GM21723 (cell line): ENCODE data around the gene ARHGEF5.

Source experiments
- ATAC-seq: cut with Tn5 transposase; IDR thresholded peaks from one replicate; pipeline ENCODE4 v1.9.1; 2021; ENCODE audit warnings: mild to moderate bottlenecking, moderate library complexity; ENCODE audit not compliant: unreplicated experiment

Gene ARHGEF5

GRCh38 chr7:144379776-144380384 lies 24.7 kb downstream of the ARHGEF5 start:
- no peak for ATAC-seq

DNA sequence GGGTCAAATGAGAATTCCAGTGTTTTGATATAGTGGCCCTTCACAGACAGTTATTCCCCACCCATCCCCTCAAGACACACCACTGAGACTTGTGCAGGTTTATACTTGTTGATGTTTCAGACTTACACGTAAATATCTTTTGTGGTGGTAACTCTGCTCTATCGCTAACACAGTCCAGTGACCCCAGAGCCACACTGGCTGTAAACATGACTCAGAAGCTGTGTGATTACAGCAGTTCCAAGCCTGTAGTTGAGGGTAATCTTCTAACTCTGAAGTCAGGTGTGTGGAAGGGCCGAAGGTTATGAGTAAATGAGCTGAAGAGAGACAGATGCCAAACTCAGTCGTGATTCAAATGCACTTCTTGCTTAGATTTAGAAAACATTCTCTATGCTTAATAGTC lies 28.9 kb downstream of the ARHGEF5 start:
- ATAC-seq, result peak; percentile 90

DNA sequence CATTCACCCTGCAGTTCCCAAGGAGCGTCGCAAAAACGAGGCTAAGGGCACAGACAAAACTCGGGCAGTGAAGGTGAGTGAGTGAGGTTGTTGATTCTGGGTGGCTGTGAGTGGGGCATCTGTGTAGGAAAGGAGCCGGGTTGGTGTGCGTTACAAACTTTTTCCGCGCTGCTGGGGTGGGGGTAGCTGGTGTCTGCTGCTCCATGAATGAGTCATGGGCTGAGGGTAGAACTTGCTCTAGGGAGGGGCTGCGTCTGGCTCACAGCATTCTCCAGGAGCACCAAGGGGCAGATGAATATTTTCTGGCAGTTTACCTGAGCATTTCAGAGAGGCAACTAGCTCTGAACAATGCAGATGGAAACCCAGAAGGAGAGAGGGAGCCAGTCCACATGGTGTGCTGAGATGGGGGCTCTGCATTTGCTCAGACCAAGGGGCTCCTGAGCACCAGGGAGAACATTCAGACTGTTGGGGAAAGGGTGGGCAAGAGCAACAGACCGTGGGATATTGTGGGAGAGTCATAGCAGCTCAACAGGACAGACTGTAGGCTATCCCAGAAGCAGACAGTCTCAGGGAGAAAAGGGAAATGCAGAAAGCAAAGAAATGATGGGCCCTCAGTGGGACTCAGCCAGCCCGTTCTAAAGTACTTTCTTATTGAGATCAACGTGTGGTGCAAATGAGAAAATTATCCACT lies 29.5 kb downstream of the ARHGEF5 start:
- ATAC-seq, result no peak

DNA sequence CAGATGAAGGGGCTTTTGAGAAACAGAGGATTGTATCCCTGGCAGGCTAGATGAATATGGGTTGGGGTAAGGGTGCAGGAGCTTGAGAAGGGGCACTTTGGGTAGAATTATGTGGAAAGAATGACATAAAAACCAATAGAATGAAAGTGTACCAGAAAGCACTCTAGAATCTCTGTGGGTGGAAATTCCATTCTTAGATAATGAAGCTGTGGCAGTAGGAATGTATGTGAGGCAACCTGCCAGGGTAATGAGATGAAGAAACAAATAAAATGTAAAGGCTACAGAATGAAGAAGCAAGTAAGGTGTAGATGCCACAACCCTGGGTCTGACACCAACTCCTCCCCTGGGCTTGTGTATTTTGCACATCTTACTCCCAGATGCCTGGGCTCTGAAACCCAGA lies 31.5 kb downstream of the ARHGEF5 start:
- ATAC-seq, result no peak

DNA sequence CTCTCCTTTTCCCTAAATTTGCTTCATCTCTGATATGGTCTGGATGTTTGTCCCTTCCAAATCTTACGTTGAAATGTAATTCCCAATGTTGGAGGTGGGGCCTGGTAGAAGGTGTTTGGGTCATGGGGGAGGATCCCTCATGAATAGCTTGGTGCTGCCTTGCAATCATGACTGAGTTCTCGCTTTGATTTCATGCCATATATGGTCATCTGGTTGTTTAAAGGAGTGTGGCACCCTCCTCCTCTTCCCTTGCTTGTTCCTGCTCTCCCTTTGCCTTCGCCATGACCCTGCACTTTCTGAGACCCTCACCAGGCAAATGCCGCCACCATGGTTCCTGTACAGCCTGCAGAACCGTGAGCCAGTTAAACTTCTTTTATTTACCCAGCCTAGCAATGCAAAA lies 33.7 kb downstream of the ARHGEF5 start:
- no peak for ATAC-seq

- no peak for ATAC-seq
Measured at GRCh38 chr7:144390481-144390880, 35.3 kb downstream of the ARHGEF5 start.

DNA sequence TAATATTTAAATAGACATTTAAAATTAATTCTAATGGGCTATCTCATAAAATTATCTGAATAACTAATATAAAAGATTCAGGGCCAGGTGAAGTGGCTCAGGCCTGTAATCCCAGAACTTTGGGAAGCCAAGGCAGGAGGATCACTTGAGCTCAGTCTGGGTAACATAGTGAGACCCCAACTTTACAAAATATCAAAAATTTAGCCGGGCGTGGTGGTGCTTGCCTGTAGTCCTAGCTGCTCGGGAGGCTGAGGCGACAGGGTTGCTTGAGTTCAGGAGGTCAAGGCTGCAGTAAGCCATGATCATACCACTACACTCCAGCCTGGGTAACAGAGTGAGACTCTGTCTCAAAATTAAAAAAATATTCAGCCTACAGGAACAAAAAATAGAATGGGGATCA lies 35.8 kb downstream of the ARHGEF5 start:
- ATAC-seq, result no peak

GRCh38 chr7:144391823-144392255 lies 36.6 kb downstream of the ARHGEF5 start:
- peak; percentile 85 for ATAC-seq

- no peak for ATAC-seq
Measured at GRCh38 chr7:144397086-144397485, 41.9 kb downstream of the ARHGEF5 start.

GRCh38 chr7:144398291-144398690 lies 43.1 kb downstream of the ARHGEF5 start:
- ATAC-seq, result no peak

DNA sequence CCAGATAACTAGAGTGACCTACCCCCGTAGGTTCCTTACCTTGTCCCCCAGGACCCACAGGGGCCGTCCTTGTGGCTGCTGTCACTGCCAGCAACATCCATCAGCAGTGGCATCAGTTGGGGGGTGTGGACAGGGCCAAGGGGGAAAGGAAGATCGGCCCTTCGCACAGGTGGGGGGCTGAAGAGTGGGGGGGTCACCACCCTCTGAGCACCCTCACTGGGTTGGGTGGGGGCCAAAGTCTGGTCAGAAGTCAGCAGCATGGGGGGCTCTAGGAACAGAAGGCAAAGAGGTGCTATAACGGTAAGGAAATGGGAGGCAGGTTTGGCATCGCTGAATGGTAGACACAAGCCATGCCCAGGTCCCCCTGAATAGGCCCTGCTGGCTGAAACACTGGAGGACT lies 43.7 kb downstream of the ARHGEF5 start:
- ATAC-seq, result no peak

DNA sequence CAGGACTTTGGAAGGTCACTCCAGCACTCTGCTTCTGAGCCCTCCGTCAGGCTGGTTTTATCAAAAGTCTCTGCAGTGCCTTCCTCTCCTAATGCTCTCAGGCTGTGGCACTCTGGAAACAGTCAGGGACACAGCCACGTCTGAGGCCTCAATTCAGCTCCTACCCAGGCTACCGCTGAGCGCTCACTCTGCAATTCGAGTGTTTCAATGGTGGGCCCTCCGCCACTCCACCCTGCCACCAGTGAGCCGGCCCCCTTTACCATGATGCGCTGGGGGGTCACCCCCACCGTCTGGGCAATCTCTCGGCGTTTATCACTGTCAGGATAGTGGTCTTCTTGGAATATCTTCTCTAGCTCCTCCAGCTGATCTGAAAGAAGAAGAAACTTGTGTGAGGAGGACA lies 44.7 kb downstream of the ARHGEF5 start:
- ATAC-seq, result no peak

- no peak for ATAC-seq
Measured at GRCh38 chr7:144401490-144401889, 46.3 kb downstream of the ARHGEF5 start.

DNA sequence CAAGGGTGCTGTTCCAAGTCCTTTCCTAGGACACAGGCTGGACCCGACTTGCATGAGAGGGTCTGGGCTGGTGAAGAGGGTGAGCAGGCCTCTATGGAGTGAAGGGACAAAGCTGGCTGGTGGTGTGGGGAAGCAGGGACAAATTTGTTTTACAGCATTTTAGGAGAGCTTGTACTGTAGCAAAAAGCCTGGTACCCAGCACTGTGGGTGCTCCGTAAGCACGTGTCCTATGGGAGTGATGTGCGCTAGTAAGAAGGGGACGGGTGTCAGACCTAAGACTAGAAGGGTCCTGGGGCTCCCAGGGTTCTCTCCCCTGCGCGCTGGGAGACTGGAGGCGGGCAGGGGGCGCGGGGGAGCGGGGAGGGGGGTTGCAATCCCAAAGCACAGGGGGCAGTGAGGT lies 47.9 kb downstream of the ARHGEF5 start:
- no peak for ATAC-seq

GRCh38 chr7:144403649-144404061 lies 48.5 kb downstream of the ARHGEF5 start, which contains the start of gene NOBOX:
TSS of gene NOBOX (minus strand) at chr7:144403693.
- ATAC-seq, result no peak

DNA sequence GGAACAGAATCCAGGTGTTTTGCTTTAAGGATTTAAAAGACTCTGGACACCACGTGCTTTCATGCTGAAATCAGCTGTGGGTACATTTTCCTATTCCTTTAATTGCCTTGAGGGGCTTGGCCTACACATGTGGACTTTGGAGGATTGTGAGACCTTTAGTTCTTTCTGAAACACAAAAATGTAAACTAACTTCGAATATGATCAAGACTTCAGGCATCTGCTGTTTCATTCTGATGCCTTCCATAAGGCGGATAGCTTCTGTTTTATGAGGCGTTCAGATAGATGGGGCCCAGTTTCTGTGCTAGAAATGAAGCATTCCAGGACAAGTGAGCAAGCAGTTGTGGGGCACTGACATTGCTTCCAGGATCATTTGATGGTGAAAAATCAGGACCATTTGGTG lies 49.7 kb downstream of the ARHGEF5 start:
- no peak for ATAC-seq

DNA sequence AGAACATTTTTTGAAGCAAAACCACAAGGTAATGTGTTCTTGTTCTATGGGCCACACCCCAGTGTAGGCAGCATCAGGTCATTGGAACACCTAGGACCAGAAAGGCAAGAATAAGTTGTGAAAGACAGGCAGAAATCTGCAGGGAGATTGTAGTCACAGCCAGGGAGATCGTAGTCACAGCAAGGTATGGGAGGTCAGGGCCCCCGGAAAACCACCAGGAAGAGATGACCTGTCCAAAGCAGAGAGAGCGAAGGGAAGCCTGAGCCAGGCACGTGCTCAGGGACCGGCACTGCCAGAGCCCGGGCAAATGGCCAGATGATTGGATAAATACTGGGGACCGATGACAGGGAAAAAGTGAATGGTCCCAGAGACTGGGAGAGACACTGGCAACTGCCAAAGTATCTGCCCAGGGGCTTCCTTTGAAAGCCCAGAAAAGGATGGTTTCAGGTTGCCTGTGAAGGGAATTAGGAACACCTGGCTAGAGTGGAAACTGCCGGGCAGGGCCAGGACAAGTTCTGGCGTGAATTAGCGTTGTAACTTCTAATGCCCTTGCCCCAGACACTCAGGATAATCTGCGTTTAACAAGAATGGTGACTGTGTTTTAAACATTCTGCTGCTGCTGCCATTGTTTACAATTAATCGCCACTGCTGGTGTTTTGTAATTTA lies 52.2 kb downstream of the ARHGEF5 start:
- ATAC-seq, result no peak

- no peak for ATAC-seq
Measured at GRCh38 chr7:144408121-144408520, 52.9 kb downstream of the ARHGEF5 start.

GRCh38 chr7:144410441-144410840 lies 55.2 kb downstream of the ARHGEF5 start:
- ATAC-seq, result no peak

- no peak for ATAC-seq
Measured at GRCh38 chr7:144414815-144415214, 59.6 kb downstream of the ARHGEF5 start.

DNA sequence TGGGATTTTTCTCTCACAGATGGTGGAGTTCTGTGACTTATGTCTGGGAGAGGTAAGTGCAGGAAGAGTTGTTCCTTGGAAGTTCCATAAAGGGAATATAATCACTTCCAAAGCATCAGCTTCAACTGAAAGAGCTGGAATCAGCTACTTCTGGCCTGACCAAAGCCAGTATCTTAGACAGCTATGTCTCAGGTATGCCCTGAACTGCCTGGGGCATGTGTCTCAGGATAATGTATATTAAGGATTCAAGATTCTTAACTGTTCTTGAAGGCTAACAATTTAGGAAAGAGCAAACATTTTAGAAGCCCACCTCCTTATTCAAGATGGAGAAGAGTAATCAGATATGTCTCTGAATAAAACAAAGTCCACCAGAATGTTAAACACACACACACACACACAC lies 60.7 kb downstream of the ARHGEF5 start:
- no peak for ATAC-seq

- no peak for ATAC-seq
Measured at GRCh38 chr7:144416341-144416740, 61.1 kb downstream of the ARHGEF5 start.
